HG02623 (cell line): ENCODE results near the gene MEGF11.

Source experiments
- ATAC-seq: cut with Tn5 transposase; IDR thresholded peaks from one replicate; pipeline ENCODE4 v1.9.1; 2021; ENCODE audit warnings: moderate library complexity; ENCODE audit not compliant: unreplicated experiment

Gene MEGF11

GRCh38 chr15:66039117-66039871, 214.3 kb downstream of the MEGF11 start:
- ATAC-seq: no peak

GRCh38 chr15:66038387-66039116, 215.0 kb downstream of the MEGF11 start:
- no peak for ATAC-seq

GRCh38 chr15:66036859-66037258, 216.7 kb downstream of the MEGF11 start:
- no peak for ATAC-seq

- no peak for ATAC-seq
Observed at GRCh38 chr15:66035901-66036300, 217.6 kb downstream of the MEGF11 start.

GRCh38 chr15:66033143-66033542, 220.4 kb downstream of the MEGF11 start:
- no peak for ATAC-seq

GRCh38 chr15:66032006-66032405, 221.5 kb downstream of the MEGF11 start:
- ATAC-seq: no peak

GRCh38 chr15:66030650-66031049, 222.9 kb downstream of the MEGF11 start:
- ATAC-seq: no peak

- ATAC-seq: no peak
Observed at GRCh38 chr15:66029650-66030049, 223.9 kb downstream of the MEGF11 start.

GRCh38 chr15:66027268-66027805, 226.2 kb downstream of the MEGF11 start:
- ATAC-seq: no peak

GRCh38 chr15:66025972-66026371, 227.6 kb downstream of the MEGF11 start:
- no peak for ATAC-seq

- no peak for ATAC-seq
Observed at GRCh38 chr15:66025015-66025452, 228.5 kb downstream of the MEGF11 start.

- no peak for ATAC-seq
Observed at GRCh38 chr15:66024116-66024515, 229.4 kb downstream of the MEGF11 start.

- no peak for ATAC-seq
Observed at GRCh38 chr15:66023311-66023972, 230.1 kb downstream of the MEGF11 start.

GRCh38 chr15:66022163-66022525, 231.4 kb downstream of the MEGF11 start:
- no peak for ATAC-seq

GRCh38 chr15:66021496-66022162, 231.9 kb downstream of the MEGF11 start:
- ATAC-seq: no peak

- no peak for ATAC-seq
Observed at GRCh38 chr15:66019826-66020398, 233.6 kb downstream of the MEGF11 start.

GRCh38 chr15:66019368-66019767, 234.2 kb downstream of the MEGF11 start:
- ATAC-seq: no peak

- ATAC-seq: no peak
Observed at GRCh38 chr15:66018488-66018797, 235.1 kb downstream of the MEGF11 start.

- ATAC-seq: no peak
Observed at GRCh38 chr15:66017792-66018487, 235.6 kb downstream of the MEGF11 start.

- ATAC-seq: no peak
Observed at GRCh38 chr15:66017000-66017399, 236.6 kb downstream of the MEGF11 start.
